Sigmoid colon (tissue), 3 donors: ENCODE results near the gene HHATL.

Experiments
- CTCF ChIP-seq, 4 experiments: fragments of 450-650 bp in 3 of 4; fragments of 200-600 bp in 1 of 4; IDR thresholded peaks; one replicate each; pipeline ENCODE4 v1.5.1; 2016 to 2019; ENCODE audit warnings: antibody characterized with exemption in 4 of 4, mild to moderate bottlenecking in 3 of 4, moderate library complexity in 2 of 4
- POLR2A ChIP-seq, 2 donors: fragments of 450-650 bp; IDR thresholded peaks; one replicate each; pipeline ENCODE4 v1.6.1; 2016; ENCODE audit warnings: antibody characterized with exemption in 2 of 2, mild to moderate bottlenecking in 2 of 2, moderate library complexity in 2 of 2

GRCh38 chr3:42702066-42702951, at the start of gene HHATL:
- no peak for TF ChIP-seq POLR2A (IDR thresholded peaks at IDR 0.05)
- no peak for TF ChIP-seq CTCF (IDR thresholded peaks at IDR 0.05)
